HG02970 (cell line): ENCODE data around the gene PRAME.
"Not testable (repeated sequence)": the region's sequence is repeated elsewhere in the genome, so short reads cannot be mapped to it uniquely, and the experiment has no call there.

Source experiments
- ATAC-seq: cut with Tn5 transposase; IDR thresholded peaks from one replicate; pipeline ENCODE4 v1.9.1; 2021; ENCODE audit warnings: mild to moderate bottlenecking, moderate library complexity, moderate number of reproducible peaks; ENCODE audit not compliant: unreplicated experiment, low FRiP score

Gene PRAME

DNA sequence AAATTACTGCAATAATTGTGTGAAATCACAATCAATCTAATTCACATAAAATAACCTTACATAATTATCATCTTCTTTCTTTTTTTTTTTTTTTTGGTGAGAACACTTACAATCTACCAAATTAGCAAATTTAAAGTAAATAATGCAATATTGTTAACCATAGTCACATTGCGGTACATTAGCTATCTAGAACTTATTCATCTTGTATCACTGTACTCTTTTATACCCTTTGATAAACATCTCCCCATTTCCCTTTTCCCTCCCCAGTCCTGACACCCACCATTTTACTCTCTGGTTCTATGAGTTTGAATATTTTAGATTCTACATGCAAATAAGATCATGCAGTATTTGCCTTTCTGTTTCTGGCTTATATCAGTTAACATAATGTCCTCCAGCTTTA is 24.0 kb upstream of the PRAME start:
- ATAC-seq = no peak

DNA sequence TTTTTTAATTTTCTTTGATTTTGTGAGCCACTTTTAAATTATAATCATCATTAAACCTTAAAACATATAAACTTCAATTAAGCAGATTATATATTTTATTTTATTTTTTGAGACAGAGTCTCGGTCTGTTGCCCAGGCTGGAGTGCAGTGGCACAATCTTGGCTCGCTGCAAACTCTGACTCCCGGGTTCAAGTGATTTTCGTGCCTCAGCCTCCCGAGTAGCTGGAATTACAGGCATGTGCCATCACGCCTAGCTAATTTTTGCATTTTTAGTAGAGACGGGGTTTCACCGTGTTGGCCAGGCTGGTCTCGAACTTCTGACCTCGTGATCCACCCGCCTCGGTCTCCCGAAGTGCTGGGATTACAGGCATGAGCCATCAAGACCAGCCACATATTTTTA is 22.5 kb upstream of the PRAME start:
- not testable (repeated sequence) for ATAC-seq

DNA sequence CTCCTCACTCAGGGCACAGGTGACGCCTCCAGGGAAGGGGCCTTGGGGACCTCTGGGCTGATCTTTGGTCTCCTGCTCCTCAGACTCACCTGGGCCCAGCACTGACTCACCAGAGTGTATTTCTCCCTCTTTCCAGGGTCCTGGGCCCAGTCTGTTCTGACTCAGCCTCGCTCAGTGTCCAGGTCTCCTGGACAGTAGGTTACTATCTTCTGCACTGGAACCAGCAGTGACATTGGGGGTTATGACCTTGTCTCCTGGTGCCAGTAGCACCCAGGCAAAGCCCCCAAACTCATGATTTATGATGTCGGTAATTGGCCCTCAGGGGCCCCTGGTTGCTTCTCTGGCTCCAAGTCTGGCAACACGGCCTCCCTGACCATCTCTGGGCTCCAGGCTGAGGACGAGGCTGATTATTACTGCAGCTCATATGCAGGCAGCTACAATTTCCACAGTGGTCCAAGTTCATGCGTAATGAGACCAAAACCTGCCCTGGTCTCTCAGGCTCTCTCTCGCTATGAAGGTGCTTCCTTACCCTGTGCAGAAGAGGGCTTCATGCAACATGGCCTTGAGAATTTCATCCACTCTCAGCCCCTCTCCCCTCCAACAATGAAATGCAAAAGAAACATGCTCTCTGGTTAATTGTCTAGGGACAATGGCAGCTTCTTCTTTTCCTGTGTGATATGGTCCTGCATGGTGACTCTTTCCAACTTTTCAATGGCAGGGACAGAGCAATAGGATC is 21.0 kb upstream of the PRAME start:
- ATAC-seq = no peak

DNA sequence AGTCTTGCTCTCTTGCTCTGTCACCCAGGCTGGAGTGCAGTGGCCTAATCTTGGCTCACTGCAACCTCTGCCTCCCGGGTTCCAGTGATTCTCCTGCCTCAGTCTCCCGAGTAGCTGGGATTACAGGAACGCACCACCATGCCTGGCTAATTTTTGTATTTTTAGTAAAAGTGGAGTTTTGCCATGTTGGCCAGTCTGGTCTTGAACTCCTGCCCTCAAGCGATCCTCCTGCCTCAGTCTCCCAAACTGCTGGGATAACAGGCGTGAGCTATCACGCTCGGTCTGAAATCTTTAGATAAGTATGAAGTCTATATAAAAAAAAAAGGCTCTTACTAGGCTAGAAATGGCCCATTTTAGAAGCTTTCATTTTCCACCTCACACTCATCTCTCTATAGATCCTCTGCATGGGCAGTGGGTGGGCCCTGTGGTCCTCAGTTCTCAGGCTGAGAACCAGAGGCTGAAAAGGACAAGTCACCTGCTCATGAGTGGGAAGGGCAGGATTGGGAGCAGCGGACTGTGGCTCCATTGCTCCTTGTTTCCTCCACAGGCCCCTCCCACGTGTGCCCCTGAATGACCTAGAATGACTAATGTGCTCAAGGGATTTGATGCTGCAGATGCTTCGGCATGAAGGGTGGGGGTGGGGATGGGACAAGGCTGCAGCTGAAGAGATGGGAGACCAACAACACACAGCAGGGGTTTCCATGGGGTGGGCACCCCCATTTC is 19.8 kb upstream of the PRAME start:
- no peak for ATAC-seq

DNA sequence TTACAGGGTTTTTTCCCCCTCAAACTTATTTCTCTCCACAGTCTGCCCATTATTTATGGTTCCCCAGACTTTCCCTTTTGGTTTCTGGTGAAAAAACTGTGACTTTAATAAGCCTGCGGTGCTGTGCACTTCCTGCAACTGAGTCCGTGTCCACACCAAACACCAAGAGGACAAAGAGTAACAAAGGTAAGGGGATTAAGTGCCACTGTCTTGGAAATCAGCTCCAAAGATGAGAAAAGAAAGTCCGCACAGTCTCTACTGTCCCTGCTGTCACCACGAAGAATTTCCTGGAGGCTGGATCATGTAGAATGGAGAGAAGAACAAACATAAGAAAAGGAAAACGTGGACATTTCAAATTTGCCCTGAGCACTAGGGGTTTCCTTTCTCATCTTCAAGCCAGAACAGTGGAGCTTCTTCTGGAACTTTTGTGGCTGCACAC is 17.9 kb upstream of the PRAME start:
- no peak for ATAC-seq

DNA sequence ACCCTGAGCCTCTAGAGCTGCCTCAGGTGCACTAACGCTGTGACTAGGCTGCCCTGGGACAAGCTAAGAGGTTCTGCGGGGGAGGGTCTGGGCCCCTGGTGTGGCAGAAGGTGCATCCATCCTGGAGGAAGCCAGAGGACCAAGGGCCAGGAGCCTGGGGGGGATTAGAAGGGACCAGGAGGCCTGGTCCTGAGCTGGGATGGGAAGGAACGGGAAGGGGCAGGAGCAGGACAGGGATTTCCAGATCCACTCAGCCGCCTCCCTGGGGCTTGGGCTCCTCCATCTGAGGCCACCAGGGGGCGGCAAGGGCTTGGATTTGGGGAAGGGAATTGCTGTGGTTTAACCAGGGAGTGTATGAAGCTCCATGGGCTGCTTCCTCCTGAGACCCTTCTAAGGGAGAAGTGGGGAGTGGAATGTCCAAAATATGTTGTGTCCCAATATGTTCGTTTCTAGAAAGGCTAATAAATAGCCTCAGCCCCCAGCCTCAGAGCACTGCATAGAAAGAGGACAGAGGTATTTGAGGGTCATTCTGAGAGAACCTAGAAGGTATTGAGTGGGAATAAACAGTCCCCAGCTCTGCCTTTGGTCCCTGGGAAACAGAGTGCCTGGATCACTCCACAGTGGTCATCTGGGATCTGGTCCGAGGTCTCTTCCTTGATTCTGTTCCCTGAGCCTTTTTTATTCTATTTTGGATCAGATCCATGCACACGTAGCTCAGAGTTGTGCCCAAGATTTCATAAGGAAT is 17.4 kb upstream of the PRAME start:
- no peak for ATAC-seq

DNA sequence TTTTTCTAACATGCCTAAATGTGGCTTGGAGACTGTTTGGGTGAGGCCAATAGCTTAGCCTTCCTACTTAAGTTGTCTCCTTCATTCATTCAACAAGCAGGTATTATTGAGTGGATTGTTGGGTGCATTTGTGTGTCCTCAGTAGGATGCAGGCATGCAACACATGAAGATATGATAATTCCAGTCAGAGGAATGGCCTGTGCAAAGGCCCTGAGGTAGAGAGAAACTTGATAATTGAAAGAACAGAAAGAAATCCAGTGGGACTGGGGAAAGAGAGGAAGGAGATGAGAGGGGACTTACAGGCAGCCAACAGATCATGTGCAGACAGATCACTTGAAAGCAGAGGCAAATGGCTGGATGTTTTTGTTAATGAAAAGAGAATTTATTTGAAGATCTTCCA is 15.3 kb upstream of the PRAME start:
- ATAC-seq = no peak

DNA sequence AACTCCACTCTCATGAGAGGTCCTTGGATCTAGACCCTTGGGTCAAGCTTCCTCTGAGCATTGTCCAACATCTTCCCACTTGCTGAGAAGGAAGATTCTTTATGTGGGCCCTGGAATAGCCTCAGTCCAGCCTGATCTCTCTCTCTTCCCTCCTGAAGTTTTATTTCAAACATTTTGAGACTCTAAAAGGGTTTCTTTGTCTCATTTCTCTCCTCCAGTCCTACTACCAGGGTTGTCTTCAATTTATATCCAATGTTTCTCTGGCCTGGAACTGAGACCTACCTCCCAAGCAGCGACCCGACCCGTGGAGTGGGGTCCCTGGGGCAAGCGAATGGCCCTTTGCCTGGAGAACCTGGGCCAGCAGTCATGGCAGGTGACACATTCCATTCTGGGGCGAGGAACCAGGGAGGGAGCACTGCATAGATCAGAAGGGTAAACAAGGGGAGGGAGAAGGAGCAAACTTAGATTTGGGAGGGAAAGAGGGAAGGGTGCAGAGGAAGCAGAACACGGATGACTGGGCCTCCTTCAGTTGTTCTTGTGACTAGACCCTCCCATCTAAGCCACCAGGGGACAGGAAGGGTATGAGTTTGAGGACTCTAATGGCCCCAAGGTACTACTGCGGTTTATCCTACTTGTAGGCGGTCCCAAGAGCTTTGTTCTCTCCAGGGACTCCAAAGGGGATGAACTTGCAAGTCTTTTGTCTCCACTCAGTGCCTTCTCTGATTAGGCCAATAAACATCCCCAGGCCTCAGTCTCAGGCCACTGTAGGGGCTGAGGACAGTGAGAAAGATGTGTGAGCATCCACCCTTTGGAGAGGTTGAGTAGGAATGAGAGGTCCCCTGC is 14.2 kb upstream of the PRAME start:
- no peak for ATAC-seq

DNA sequence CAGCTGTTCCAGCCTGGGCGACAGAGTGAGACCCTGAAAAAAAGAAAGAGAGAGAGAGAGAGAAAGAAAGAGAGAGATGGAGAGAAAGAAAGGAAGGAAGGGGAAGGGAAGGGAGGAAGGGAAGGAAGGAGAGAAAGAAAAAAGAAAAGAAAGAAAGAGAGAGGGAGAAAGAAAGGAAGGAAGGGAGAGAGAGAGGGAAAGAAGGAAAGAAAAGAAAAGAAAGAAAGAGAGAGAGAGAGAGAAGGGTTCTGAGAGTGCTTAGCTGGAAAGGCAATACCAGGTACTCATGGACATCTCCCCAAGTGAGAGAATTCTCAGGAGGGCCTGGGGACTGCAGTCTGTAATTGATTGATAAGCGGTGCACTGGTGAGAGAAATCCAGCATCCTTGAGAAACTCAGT is 12.8 kb upstream of the PRAME start:
- ATAC-seq = no peak

DNA sequence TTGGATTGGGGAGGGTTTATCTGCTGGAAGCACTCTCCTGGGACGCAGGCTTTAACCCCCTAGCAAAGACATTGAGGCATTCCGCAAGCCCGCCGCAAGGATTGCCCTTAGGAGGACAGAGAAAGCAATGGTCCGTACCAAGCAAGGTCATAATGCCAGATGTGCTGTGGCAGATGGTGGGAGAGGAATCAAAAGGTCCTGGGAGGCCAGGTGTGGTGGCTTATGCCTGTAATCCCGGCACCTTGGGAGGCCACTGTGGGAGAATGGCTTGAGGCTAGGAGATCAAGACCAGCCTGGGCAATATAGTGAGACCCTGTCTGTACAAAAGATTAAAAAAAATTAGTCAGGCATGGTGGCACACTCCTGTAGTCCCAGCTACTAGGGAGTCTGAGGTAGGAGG is 12.4 kb upstream of the PRAME start:
- no peak for ATAC-seq

DNA sequence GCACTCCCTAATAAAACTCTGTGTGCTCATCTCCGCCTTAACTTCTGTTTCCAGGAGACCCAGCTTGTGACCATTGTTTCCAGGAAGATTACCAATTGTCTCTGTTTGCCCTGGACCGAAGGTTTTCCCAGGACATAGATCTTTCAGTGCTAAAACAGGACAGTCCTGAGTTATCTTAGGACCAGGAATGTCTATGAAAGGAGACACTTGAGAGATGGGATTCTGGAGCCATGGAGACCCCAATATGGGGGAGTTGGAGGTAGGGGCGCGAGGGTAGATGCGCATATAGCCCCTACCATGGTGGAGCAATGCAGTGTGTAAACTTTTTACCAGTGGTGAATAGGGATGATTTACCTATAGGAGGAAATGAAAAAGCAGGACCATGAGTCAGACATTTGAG is 10.2 kb upstream of the PRAME start:
- ATAC-seq = no peak

DNA sequence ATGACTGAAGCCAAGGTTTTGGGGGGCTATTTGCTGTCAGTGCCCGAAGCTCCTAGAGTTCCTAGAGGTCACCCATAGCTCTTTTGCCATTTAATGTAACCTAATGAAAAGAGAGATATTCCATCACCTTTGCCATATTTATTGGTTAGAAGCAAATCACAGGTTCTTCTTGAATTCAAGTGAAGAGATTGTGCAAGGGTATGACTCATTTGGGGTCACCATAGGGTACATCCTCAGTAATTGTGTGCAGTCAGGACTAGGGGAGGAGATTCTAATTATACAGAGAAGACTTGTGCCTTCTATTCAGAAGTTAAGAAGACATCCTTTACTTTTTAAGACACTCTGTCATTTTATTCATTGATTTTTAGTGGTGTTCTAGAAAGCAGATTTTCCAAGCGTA is 6.9 kb upstream of the PRAME start:
- no peak for ATAC-seq

DNA sequence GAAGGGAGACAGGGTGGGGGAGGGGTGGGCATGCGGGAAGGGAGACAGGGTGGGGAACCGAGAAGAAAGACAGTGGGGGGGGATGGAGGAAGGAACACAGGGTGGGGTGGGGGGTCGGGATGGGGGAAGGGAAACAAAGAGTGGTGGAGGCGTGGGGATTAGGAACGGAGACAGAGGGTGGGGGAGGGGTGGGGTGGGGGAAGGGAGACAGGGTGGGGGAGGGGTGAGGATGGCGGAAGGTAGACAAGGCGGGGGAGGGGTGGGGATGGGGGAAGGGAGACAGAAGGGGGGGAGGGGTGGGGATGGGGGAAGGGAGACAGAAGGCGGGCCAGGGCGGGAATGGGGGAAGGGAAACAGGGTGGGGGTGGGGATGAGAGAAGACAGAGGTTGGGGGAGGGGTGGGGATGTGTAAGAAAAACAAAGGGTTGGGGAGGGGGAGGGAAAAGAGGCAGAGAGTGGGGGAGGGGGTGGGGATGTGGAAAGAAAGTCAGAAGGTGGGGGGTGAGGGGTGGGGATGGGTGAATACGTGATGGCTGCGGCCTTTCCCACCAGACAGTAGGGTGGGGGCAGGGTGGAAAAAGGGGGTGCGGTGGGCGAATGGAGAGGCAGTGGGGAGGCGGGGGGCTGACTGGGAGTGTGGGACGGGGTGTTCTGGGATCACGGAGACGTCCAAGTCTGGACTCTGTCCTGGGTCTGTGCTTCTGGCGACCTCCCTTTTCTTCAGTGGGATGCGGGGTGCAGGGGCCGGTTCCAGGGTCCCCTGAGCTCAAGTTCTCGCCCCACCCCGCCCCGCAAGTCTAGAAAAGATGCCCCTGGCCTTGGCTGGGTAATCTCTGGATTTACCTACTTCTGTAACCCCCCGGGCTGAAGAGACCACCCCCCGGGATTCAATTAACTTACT is 744 bp downstream of the PRAME start:
- ATAC-seq = no peak

DNA sequence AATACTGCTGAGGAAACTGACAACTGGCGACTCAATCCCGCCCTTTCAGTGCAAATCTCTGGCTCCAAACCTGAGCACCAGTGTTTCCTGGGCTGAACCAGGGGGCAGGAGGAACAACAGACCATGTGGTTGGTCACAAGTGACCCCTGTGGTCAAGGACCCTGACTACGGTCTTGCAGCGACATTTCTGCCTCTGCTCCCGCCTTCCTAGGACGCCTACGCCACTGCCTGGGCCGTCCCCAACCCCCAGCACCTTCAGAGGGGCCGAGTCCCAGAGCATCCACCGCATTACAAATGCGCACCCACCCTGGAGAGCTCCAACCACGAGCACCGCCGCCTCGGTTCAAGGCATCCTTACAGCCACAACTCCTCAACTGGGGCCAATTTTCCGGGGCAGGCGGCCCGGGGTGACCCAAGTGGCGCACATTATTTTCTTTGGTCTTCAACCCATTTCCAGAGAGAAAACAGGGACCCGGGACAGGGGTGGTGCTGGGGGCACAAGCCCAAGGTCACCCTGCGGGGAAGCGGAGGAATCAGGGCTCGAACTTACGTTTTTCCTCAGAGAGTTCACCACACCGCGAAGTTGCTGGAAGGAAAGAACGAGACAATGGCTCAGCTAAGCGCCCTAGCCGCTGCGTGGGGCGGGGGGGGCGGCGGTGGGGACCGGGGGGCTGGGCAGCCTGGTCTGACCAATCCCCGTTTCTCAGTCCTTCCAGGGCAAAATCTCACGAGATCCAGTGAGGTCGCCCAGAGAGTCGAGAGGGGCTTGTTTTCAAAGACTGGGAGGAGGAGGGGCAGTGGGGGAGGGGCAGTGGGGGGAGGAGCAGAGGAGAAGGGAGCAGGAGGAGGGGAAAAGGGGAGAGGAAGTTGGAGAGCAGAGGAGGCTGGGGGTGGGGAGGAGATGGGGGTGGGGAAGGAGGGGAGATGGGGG is 1.8 kb downstream of the PRAME start:
- ATAC-seq = no peak

DNA sequence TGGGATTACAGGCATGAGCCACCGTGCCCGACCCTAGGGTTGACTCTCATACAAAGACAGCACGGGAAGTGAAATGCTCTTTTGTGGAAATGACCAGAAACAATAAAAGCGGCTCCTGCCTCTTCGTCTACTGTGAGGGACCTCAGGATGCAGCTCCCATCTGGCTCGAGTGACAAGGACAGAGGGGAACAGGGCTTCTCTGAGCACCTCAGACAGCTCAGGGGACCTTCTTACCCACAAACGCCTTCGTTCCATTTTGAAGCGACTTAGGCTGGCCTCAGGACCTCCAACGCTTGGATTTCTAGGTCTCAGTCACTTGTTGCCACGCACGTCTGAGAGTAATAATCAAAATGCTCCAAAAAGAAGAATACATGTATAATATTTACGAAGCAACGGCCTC is 2.5 kb downstream of the PRAME start:
- ATAC-seq = no peak

DNA sequence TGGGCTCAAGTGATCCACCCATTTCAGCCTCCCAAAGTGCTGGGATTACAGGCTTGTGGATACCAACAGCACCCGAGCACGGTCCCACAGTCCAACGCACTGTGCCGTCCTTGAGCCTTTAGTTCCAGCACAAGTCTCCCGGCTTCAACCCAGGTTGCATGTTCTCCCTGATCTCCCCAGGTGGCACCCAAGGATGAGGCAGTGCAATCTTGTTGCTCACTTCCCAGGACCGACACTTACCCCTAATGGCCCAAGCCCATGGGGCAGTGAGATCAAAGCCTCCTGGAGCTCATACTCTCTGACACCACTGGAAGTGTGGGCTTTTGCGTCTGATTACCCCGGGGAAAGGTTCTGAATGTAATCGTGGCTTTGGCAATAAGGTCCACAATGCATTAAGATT is 3.5 kb downstream of the PRAME start:
- no peak for ATAC-seq

DNA sequence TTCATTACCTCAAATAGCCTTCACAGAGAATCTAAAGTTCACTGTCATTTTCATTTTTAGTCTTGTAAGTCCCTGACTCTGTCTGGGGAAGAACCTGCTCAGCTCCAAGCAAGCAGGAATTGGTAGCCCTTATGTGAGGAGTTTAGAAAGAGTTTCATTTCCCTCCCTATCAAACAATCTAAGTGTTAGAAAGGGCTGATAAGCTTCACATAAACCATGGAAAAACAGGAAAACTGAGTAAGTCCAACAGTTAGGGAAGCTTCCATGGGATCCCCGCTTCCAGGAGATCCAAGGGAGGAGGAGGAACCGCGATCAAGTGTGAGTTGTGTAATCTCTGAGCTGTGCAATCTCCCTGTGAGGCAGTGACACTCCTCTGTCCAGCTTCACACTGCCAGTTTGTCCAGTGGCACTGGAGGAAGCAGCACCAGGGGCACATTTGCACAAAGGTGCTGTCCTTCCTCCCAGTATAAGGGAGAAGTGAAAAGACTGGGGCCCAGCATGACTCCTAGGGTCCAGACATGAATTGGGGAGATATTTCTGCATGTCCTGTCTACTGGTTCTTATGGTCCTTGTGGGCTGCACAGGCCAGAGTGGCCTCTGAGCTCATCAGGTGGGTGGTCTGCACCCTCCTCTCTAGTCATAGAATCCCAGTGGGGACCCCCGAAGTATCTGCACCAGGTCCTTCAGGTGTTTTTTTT is 4.3 kb downstream of the PRAME start:
- no peak for ATAC-seq
